KMS-11 (cell line): ENCODE data around the gene NSUN2.

Experiments
- H2AFZ ChIP-seq: fragments of 200-600 bp; sonication (generic); 2 replicates; pipeline ENCODE4 v1.6.1; 2016; ENCODE audit warnings: antibody characterized with exemption, mixed run types, low read depth
- H3K27ac ChIP-seq: fragments of 200-600 bp; sonication (generic); 2 replicates; pipeline ENCODE4 v1.6.1; 2016; ENCODE audit warnings: mild to moderate bottlenecking, mixed run types
- H3K27me3 ChIP-seq: fragments of 200-600 bp; sonication (generic); 2 replicates; pipeline ENCODE4 v1.6.1; 2017; ENCODE audit warnings: mild to moderate bottlenecking, low read depth, mixed run types, moderate library complexity; ENCODE audit not compliant: insufficient read depth
- H3K36me3 ChIP-seq: fragments of 200-600 bp; sonication (generic); 2 replicates; pipeline ENCODE4 v1.6.1; 2017; ENCODE audit warnings: mild to moderate bottlenecking, mixed run types; ENCODE audit not compliant: insufficient read depth
- H3K4me1 ChIP-seq: fragments of 200-600 bp; sonication (generic); 2 replicates; pipeline ENCODE4 v1.6.1; 2016; ENCODE audit warnings: mild to moderate bottlenecking, low read depth, mixed run types; ENCODE audit not compliant: poor library complexity, severe bottlenecking
- H3K4me2 ChIP-seq: fragments of 200-600 bp; sonication (generic); 2 replicates; pipeline ENCODE4 v1.7.0; 2016; ENCODE audit warnings: mild to moderate bottlenecking, mixed run types
- H3K4me3 ChIP-seq: fragments of 200-600 bp; sonication (generic); IDR thresholded peaks from 2 replicates; pipeline ENCODE4 v1.6.1; 2017; ENCODE audit warnings: low read depth, low read length, mixed read lengths; ENCODE audit not compliant: insufficient read depth
- H3K79me2 ChIP-seq: fragments of 200-600 bp; sonication (generic); 2 replicates; pipeline ENCODE4 v1.6.1; 2016; ENCODE audit warnings: low read depth, mixed run types; ENCODE audit not compliant: insufficient read depth
- H3K9ac ChIP-seq: fragments of 200-600 bp; sonication (generic); 2 replicates; pipeline ENCODE4 v1.6.1; 2016; ENCODE audit warnings: mild to moderate bottlenecking, mixed run types
- H4K20me1 ChIP-seq: fragments of 200-600 bp; sonication (generic); 2 replicates; pipeline ENCODE4 v1.6.1; 2016; ENCODE audit warnings: mild to moderate bottlenecking, mixed run types; ENCODE audit not compliant: insufficient read depth
- CTCF ChIP-seq: fragments of 200-600 bp; sonication (generic); conservative IDR thresholded peaks from 2 replicates; pipeline ENCODE4 v1.6.1; 2017; ENCODE audit warnings: low read depth, mild to moderate bottlenecking, antibody characterized with exemption, low read length, moderate library complexity, mixed read lengths

NSUN2 gene

GRCh38 chr5:6604946-6605345 lies 27.9 kb downstream of the NSUN2 start:
- no peaks in the 10 kb centered on the region for H3K27me3 ChIP-seq
- H4K20me1 ChIP-seq, result no peaks in the 10 kb centered on the region
- H2AFZ ChIP-seq, result no peak overlapping the region
- TF ChIP-seq CTCF, result no peak
- peaks cover 52% of the 10 kb centered on the region; the same call in 1 of the 2 replicates for H3K36me3 ChIP-seq
- H3K4me1 ChIP-seq, result peaks cover 7% of the 10 kb centered on the region
- H3K4me2 ChIP-seq, result no peak overlapping the region
- H3K4me3 ChIP-seq, result no peak overlapping the region
- no peak overlapping the region for H3K9ac ChIP-seq
- H3K79me2 ChIP-seq, result no peaks in the 10 kb centered on the region
- no peak overlapping the region for H3K27ac ChIP-seq

GRCh38 chr5:6604341-6604740 lies 28.5 kb downstream of the NSUN2 start:
- Histone ChIP-seq H3K27ac (no peak overlapping the region), H4K20me1 (no peaks in the 10 kb centered on the region), H3K27me3 (no peaks in the 10 kb centered on the region), H3K4me1 (peaks cover 5% of the 10 kb centered on the region), H3K9ac (no peak overlapping the region), H3K4me2 (no peak overlapping the region), H3K4me3 (no peak overlapping the region), H2AFZ (no peak overlapping the region), H3K79me2 (no peaks in the 10 kb centered on the region), H3K36me3 (peaks cover 47% of the 10 kb centered on the region; the same call in 1 of the 2 replicates)
- TF ChIP-seq CTCF, result no peak

GRCh38 chr5:6603643-6604042 lies 29.2 kb downstream of the NSUN2 start:
- no peaks in the 10 kb centered on the region for H3K27me3 ChIP-seq
- no peaks in the 10 kb centered on the region for H3K79me2 ChIP-seq
- no peak overlapping the region for H3K4me3 ChIP-seq
- no peak overlapping the region for H2AFZ ChIP-seq
- TF ChIP-seq CTCF, result no peak
- no peaks in the 10 kb centered on the region for H3K4me1 ChIP-seq
- H3K27ac ChIP-seq, result no peak overlapping the region
- no peak overlapping the region for H3K4me2 ChIP-seq
- H3K9ac ChIP-seq, result no peak overlapping the region
- H3K36me3 ChIP-seq, result peaks cover 40% of the 10 kb centered on the region; the same call in 1 of the 2 replicates
- H4K20me1 ChIP-seq, result no peaks in the 10 kb centered on the region

GRCh38 chr5:6602441-6602840 lies 30.4 kb downstream of the NSUN2 start:
- no peak overlapping the region for H3K4me2 ChIP-seq
- no peaks in the 10 kb centered on the region for H4K20me1 ChIP-seq
- H2AFZ ChIP-seq, result no peak overlapping the region
- no peaks in the 10 kb centered on the region for H3K27me3 ChIP-seq
- H3K79me2 ChIP-seq, result no peaks in the 10 kb centered on the region
- H3K36me3 ChIP-seq, result peaks cover 35% of the 10 kb centered on the region; the same call in 1 of the 2 replicates
- no peak overlapping the region for H3K27ac ChIP-seq
- TF ChIP-seq CTCF, result no peak
- no peaks in the 10 kb centered on the region for H3K4me1 ChIP-seq
- H3K4me3 ChIP-seq, result no peak overlapping the region
- H3K9ac ChIP-seq, result no peak overlapping the region

GRCh38 chr5:6601816-6602215 lies 31.0 kb downstream of the NSUN2 start:
- no peaks in the 10 kb centered on the region for H4K20me1 ChIP-seq

More at GRCh38 chr5:6601816-6602215, 31.0 kb downstream of the NSUN2 start:
- peaks cover 30% of the 10 kb centered on the region; the same call in 1 of the 2 replicates for H3K36me3 ChIP-seq
- no peaks in the 10 kb centered on the region for H3K79me2 ChIP-seq
- TF ChIP-seq CTCF, result no peak
- H3K4me2 ChIP-seq, result no peak overlapping the region
- H3K27ac ChIP-seq, result no peak overlapping the region
- H3K27me3 ChIP-seq, result no peaks in the 10 kb centered on the region
- no peak overlapping the region for H3K9ac ChIP-seq
- H2AFZ ChIP-seq, result no peak overlapping the region
- H3K4me1 ChIP-seq, result no peaks in the 10 kb centered on the region
- no peak overlapping the region for H3K4me3 ChIP-seq
